ENCODE results near the gene ST3GAL5. TPM values are rescaled to one million over a fixed set of nuclear protein-coding genes. Genes with fewer than 3 reads are reported as not detected.

ST3GAL5 gene
- total and polyA plus RNA-seq, 2 of the 8 experiments (the other 6 are each of a cell fraction or from before 2014, with no cell fraction given) = 1.9 to 4.5 TPM

GRCh38 chr2:85804583-85804982 is 84.2 kb downstream of the ST3GAL5 start:
- no peaks in the 10 kb centered on the region for H3K9me3 ChIP-seq (ENCODE audit: insufficient read depth in 2 of 2, low read depth in 1 of 2, low read length in 1 of 2)
- H2BK5ac ChIP-seq (ENCODE audit: low read depth, low read length) = no peak overlapping the region
- H2BK12ac ChIP-seq (ENCODE audit: low read depth, low read length) = no peak overlapping the region
- no peak overlapping the region for H3K4ac ChIP-seq (replicated peaks; ENCODE audit: insufficient read length, low read depth, low read length)
- no peaks in the 10 kb centered on the region for H3K79me1 ChIP-seq (ENCODE audit: low read depth, low read length)
- H2AK5ac ChIP-seq (ENCODE audit: low read depth, low read length) = no peak overlapping the region
- peaks cover 0 to 2% (median 0%) of the 10 kb centered on the region in 4 experiments; a peak in 1 of 7 replicates for H3K27me3 ChIP-seq (replicated peaks in 1 of 4; ENCODE audit: control insufficient read depth in 3 of 4, extremely low read depth in 1 of 4, insufficient read depth in 3 of 4, low read length in 3 of 4)
- no peaks in the 10 kb centered on the region for H3K79me2 ChIP-seq (ENCODE audit: control insufficient read depth in 1 of 2, insufficient read depth in 2 of 2, low read length in 2 of 2)
- ChIA-PET CTCF (ENCODE audit: partially characterized antibody) (interaction anchor here (0.6 to 8.0 kb wide), 24 partner anchors 10 to 195 kb away, joined by 3 to 86 read pairs (median 4); no protein-coding TSS in a partner anchor), POLR2A (ENCODE audit: partially characterized antibody) (no interaction called here)
- no peaks in the 10 kb centered on the region for H3K4me1 ChIP-seq (replicated peaks in 1 of 4; ENCODE audit: control insufficient read depth in 3 of 4, insufficient read depth in 4 of 4, low read length in 3 of 4)
- no peak overlapping the region for H4K8ac ChIP-seq (ENCODE audit: extremely low read depth, insufficient read depth, low read length)
- no peaks in the 10 kb centered on the region for H3K23me2 ChIP-seq (ENCODE audit: low read depth, low read length)
- H3K14ac ChIP-seq (ENCODE audit: insufficient read length) = no peak overlapping the region
- FAIRE-seq (no peak), DNase-seq (ENCODE audit: low read depth in 1 of 2, low spot score in 2 of 2) (no peak)
- H3K36me3 ChIP-seq (ENCODE audit: control insufficient read depth in 2 of 4, insufficient read depth in 4 of 4, low read length in 3 of 4) = no peaks in the 10 kb centered on the region
- H3K23ac ChIP-seq (ENCODE audit: insufficient read length) = no peak overlapping the region
- no peak overlapping the region for H3K4me3 ChIP-seq (ENCODE audit: extremely low read depth in 1 of 4, insufficient read depth in 2 of 4, low read depth in 3 of 4, low read length in 4 of 4)
- H4K91ac ChIP-seq (replicated peaks; ENCODE audit: insufficient read length, low read length) = no peak overlapping the region
- H4K5ac ChIP-seq (ENCODE audit: insufficient read length, low read depth, low read length) = no peak overlapping the region
- no peak overlapping the region for H3K27ac ChIP-seq (ENCODE audit: low read depth, low read length)
- no peak overlapping the region for H2BK20ac ChIP-seq (ENCODE audit: low read length)
- no peak overlapping the region for H3K18ac ChIP-seq (ENCODE audit: extremely low read depth, low read length)
- no peak overlapping the region for H2BK120ac ChIP-seq (replicated peaks; ENCODE audit: low read depth, low read length)
- no peak overlapping the region for H3K4me2 ChIP-seq (ENCODE audit: insufficient read depth in 1 of 2, low read depth in 2 of 2, low read length in 2 of 2)
- no peak overlapping the region for H2BK15ac ChIP-seq (ENCODE audit: low read length)
- H4K20me1 ChIP-seq (replicated peaks in 1 of 2; ENCODE audit: control insufficient read depth in 1 of 2, insufficient read depth in 2 of 2, low read length in 2 of 2) = no peaks in the 10 kb centered on the region
- WGBS, 2 experiments (ENCODE audit: extremely low coverage in 1 of 2, insufficient coverage in 1 of 2, insufficient read length in 1 of 2, insufficient replicate concordance in 2 of 2, low coverage in 1 of 2, low lambda C conversion rate in 2 of 2, missing lambda C conversion rate in 1 of 2) = 0% methylated on average over 1 of the region's 1 CpG; no CpG with 5 or more reads in 1 of the 2 experiments
- H3K9ac ChIP-seq (replicated peaks in 1 of 4; ENCODE audit: extremely low read depth in 1 of 4, low read depth in 3 of 4, low read length in 3 of 4) = no peak overlapping the region
- no peak overlapping the region for H3K56ac ChIP-seq (replicated peaks; ENCODE audit: insufficient read length, low read depth, low read length)
- TF ChIP-seq RAD21 (IDR thresholded peaks at IDR 0.05 in 1 of 2, conservative IDR thresholded peaks at IDR 0.05 in 1 of 2; ENCODE audit: low read depth in 2 of 2, low read length in 2 of 2) (peak; percentile 62), CTCF (IDR thresholded peaks at IDR 0.05; ENCODE audit: control extremely low read depth in 1 of 3, insufficient read depth in 1 of 3, low read depth in 1 of 3, low read length in 3 of 3) (peak; percentile 51 to 61 (median 59)), TEAD4 (IDR thresholded peaks at IDR 0.05; ENCODE audit: low read depth, low read length) (peak; percentile 47; the same call in 1 of the 2 replicates), CREB1 (IDR thresholded peaks at IDR 0.05) (no peak), TCF12 (IDR thresholded peaks at IDR 0.05; ENCODE audit: low read depth, low read length) (no peak)
- H2AFZ ChIP-seq (ENCODE audit: low read length) = 0 out of 2 replicates have a peak overlapping the region, but pooled peaks have one; percentile 81

All from H1 (cell line).